ENCODE data around the gene RAPGEF1. TPM values are rescaled to one million over a fixed set of nuclear protein-coding genes. Genes with fewer than 3 reads are reported as not detected.

Gene RAPGEF1
- total and polyA plus RNA-seq, 9 of the 15 experiments (the other 6 are each of a cell fraction or from before 2014, with no cell fraction given) = 0.06 to 44.1 (median 19.9) TPM

DNA sequence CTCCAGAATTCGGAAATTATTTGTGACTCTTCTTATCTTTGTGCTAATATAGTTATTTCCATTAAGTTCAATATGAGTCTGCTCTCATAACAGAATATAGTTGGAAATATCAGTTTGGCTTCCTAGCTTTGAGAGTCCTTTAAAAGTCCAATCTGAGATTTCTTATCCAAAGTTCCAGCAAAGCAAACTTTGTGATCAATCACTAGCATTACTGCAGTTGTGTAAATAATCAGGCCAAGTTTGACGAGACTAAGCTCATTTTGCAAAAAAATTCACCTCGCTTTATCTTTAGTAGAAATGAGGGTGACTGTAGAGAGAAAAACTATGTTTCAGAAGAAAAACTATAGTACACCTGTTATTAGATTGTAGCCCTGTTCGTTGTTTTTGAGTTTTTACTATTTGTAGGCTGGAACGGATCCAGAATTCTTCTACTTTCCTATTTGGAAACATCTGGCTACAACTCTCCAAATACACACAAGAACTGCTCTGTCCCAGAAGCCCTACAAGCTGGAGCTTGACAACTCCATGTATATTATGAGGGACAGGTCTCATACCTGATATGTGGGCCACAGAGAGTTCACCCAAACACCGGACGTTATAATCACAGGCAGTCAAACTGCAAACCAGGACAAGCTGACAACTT, 47.8 kb downstream of the RAPGEF1 start:
- H3K27me3 ChIP-seq (ENCODE audit: control insufficient read depth in 2 of 2, insufficient read depth in 2 of 2, low read length in 2 of 2) = no peaks in the 10 kb centered on the region
- BruUV-seq (replicated peaks) = no TSS peak
- H3K27ac ChIP-seq (ENCODE audit: extremely low read depth, low read depth, low read length) = no peak overlapping the region
- intact Hi-C loops (cut with micrococcal nuclease) (no loop called here), in situ Hi-C loops (cut with MboI) (no loop called here)
- POLR2A ChIA-PET = interaction anchor here (0.7 to 1.2 kb wide), 2 partner anchors 22 to 27 kb away, joined by 4 read pairs; no protein-coding TSS in a partner anchor
- ATAC-seq (no peak), FAIRE-seq (no peak), DNase-seq (ENCODE audit: extremely low read depth in 1 of 4, low spot score in 3 of 4) (no peak)
- H3K36me3 ChIP-seq (ENCODE audit: control insufficient read depth, insufficient read depth, low read length) = no peaks in the 10 kb centered on the region; the same call in 2 of the 3 replicates
- no peak overlapping the region for H3K4me3 ChIP-seq
- CTCF ChIA-PET (ENCODE audit: low intra/inter-chr PET ratio) = no interaction called here
- H3K4me2 ChIP-seq (ENCODE audit: insufficient read depth, low read length) = no peak overlapping the region
- 54% methylated on average over 7 of the region's 7 CpGs for WGBS (ENCODE audit: insufficient coverage, low coverage, missing lambda C conversion rate)
- H3K9me3 ChIP-seq (replicated peaks; ENCODE audit: control insufficient read depth, insufficient read depth, low read depth, low read length) = no peaks in the 10 kb centered on the region
- H3K9ac ChIP-seq (ENCODE audit: insufficient read depth in 1 of 2, low read depth in 2 of 2, low read length in 2 of 2) = no peak overlapping the region
- no peak overlapping the region for H2AFZ ChIP-seq (ENCODE audit: low read depth, low read length)
- H4K20me1 ChIP-seq (replicated peaks; ENCODE audit: control insufficient read depth, insufficient read depth, low read length) = 0 out of 2 replicates have a peak, but pooled peaks cover 7% of the 10 kb centered on the region
- H3K4me1 ChIP-seq (replicated peaks in 1 of 2; ENCODE audit: control insufficient read depth in 2 of 2, insufficient read depth in 2 of 2, low read length in 2 of 2) = peaks cover 0 to 2% of the 10 kb centered on the region in 2 experiments; a peak in 1 of 5 replicates
- H3K79me2 ChIP-seq (ENCODE audit: control insufficient read depth, insufficient read depth, low read length) = 0 out of 3 replicates have a peak, but pooled peaks cover 3% of the 10 kb centered on the region
- no peaks in the 10 kb centered on the region for H3K9me1 ChIP-seq (ENCODE audit: control insufficient read depth, insufficient read depth, low read length)
- no peak for TF ChIP-seq SIRT6 (IDR thresholded peaks at IDR 0.05; ENCODE audit: low read depth, low read length)
- TF ChIP-seq EP300 (IDR thresholded peaks at IDR 0.05; ENCODE audit: low read length) = no peak
- no peak for TF ChIP-seq HMGN3 (IDR thresholded peaks at IDR 0.05; ENCODE audit: borderline replicate concordance, extremely low read depth, insufficient read length, low read depth, low read length)
- TF ChIP-seq ZNF695 (CRISPR knock-in tag; IDR thresholded peaks at IDR 0.05) = no peak

DNA sequence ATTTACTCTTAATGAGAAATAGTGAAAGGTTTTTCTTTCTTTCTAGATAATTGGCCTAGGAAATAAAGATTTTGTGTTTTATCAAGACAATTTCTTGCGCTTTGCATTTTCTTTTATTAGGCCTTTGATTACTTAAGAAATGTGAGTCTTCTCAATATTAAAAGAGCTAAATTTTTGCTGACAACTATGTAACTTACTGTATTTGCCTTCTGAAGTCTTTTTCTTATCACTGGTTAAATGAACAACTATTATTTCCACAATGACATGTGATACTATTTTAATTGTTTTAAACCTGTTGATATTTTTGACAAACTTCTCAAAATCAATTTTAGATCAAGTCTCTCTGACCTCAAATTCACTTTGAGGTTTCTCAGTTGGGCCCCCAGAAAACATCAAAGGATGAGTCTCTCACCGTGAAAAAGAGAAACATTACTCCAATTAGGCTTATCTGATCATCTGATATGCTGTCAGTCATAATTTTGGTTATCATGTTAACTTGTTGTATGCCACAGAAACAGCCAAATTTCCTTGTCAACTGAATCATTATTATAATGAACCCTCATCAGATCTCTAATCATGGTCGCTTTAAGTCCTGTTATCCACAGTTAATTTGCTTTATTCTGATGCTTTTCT, 48.8 kb downstream of the RAPGEF1 start:
- ATAC-seq = no peak
- Histone ChIP-seq H2AFZ (ENCODE audit: low read depth, low read length) (no peak overlapping the region), H3K4me2 (ENCODE audit: insufficient read depth, low read length) (no peak overlapping the region), H3K9me1 (ENCODE audit: control insufficient read depth, insufficient read depth, low read length) (no peaks in the 10 kb centered on the region), H3K9me3 (replicated peaks; ENCODE audit: control insufficient read depth, insufficient read depth, low read depth, low read length) (no peaks in the 10 kb centered on the region), H3K27ac (ENCODE audit: extremely low read depth, low read depth, low read length) (no peak overlapping the region), H3K9ac (ENCODE audit: insufficient read depth in 1 of 2, low read depth in 2 of 2, low read length in 2 of 2) (no peak overlapping the region), H4K20me1 (replicated peaks; ENCODE audit: control insufficient read depth, insufficient read depth, low read length) (0 out of 2 replicates have a peak, but pooled peaks cover 7% of the 10 kb centered on the region), H3K36me3 (ENCODE audit: control insufficient read depth, insufficient read depth, low read length) (no peaks in the 10 kb centered on the region; the same call in 2 of the 3 replicates), H3K4me3 (no peak overlapping the region), H3K4me1 (replicated peaks in 1 of 2; ENCODE audit: control insufficient read depth in 2 of 2, insufficient read depth in 2 of 2, low read length in 2 of 2) (no peaks in the 10 kb centered on the region), H3K79me2 (ENCODE audit: control insufficient read depth, insufficient read depth, low read length) (0 out of 3 replicates have a peak, but pooled peaks cover 3% of the 10 kb centered on the region), H3K27me3 (ENCODE audit: control insufficient read depth in 2 of 2, insufficient read depth in 2 of 2, low read length in 2 of 2) (no peaks in the 10 kb centered on the region)
- in situ Hi-C loops (cut with MboI) (no loop called here), intact Hi-C loops (cut with micrococcal nuclease) (no loop called here)
- DNase-seq (ENCODE audit: extremely low read depth in 1 of 4, low spot score in 3 of 4) = no peak
- ChIA-PET POLR2A (no interaction called here), CTCF (ENCODE audit: low intra/inter-chr PET ratio) (no interaction called here)
- BruUV-seq (replicated peaks) = no TSS peak
- FAIRE-seq = no peak
- WGBS (ENCODE audit: insufficient coverage, low coverage, missing lambda C conversion rate) = 60% methylated on average over 3 of the region's 3 CpGs
- no peak for TF ChIP-seq ZC3H11A (IDR thresholded peaks at IDR 0.05; ENCODE audit: low read depth, low read length)
- no peak for TF ChIP-seq SAFB2 (IDR thresholded peaks at IDR 0.05; ENCODE audit: borderline replicate concordance, low read depth, low read length, severe bottlenecking)
- TF ChIP-seq, protein P1, sequence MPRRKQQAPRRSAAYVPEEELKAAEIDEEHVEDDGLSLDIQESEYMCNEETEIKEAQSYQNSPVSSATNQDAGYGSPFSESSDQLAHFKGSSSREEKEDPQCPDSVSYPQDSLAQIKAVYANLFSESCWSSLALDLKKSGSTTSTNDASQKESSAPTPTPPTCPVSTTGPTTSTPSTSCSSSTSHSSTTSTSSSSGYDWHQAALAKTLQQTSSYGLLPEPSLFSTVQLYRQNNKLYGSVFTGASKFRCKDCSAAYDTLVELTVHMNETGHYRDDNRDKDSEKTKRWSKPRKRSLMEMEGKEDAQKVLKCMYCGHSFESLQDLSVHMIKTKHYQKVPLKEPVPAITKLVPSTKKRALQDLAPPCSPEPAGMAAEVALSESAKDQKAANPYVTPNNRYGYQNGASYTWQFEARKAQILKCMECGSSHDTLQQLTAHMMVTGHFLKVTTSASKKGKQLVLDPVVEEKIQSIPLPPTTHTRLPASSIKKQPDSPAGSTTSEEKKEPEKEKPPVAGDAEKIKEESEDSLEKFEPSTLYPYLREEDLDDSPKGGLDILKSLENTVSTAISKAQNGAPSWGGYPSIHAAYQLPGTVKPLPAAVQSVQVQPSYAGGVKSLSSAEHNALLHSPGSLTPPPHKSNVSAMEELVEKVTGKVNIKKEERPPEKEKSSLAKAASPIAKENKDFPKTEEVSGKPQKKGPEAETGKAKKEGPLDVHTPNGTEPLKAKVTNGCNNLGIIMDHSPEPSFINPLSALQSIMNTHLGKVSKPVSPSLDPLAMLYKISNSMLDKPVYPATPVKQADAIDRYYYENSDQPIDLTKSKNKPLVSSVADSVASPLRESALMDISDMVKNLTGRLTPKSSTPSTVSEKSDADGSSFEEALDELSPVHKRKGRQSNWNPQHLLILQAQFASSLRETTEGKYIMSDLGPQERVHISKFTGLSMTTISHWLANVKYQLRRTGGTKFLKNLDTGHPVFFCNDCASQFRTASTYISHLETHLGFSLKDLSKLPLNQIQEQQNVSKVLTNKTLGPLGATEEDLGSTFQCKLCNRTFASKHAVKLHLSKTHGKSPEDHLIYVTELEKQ (CRISPR knock-in tag; IDR thresholded peaks at IDR 0.05) = no peak
- no peak for TF ChIP-seq FOSL1 (tag; conservative IDR thresholded peaks at IDR 0.05)
- TF ChIP-seq, protein P2, sequence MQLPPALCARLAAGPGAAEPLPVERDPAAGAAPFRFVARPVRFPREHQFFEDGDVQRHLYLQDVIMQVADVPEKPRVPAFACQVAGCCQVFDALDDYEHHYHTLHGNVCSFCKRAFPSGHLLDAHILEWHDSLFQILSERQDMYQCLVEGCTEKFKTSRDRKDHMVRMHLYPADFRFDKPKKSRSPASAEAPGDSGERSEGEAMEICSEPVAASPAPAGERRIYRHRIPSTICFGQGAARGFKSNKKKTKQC (CRISPR knock-in tag; IDR thresholded peaks at IDR 0.05) = no peak
- no peak for TF ChIP-seq FUS (optimal IDR thresholded peaks at IDR 0.05; ENCODE audit: low read depth, low read length)
